PC-9 (cell line): ENCODE data around the gene GRID2. TPM values are rescaled to one million over a fixed set of nuclear protein-coding genes. Genes with fewer than 3 reads are reported as not detected.
"Not testable (repeated sequence)": the region's sequence is repeated elsewhere in the genome, so short reads cannot be mapped to it uniquely, and the experiment has no call there.

Source experiments
- BruUV-seq: library from RNA; stranded (reverse); fragments of 400-500 nt; replicated peaks from 2 replicates; lab custom pipeline; 2021; lab: Mats Ljungman, UMichigan
- CTCF ChIA-PET: fragments of 300-600 bp; sonication (Branson Sonifier 250); formaldehyde crosslinking; loops from one replicate; lab custom pipeline; 2022; ENCODE audit warnings: antibody characterized with exemption; lab: Charles Lee
- POLR2A ChIA-PET: fragments of 300-600 bp; sonication (Branson Sonifier 250); formaldehyde crosslinking; loops from one replicate; lab custom pipeline; 2022; ENCODE audit warnings: antibody characterized with exemption; ENCODE audit not compliant: unreplicated experiment; lab: Charles Lee
- DNase-seq, 2 experiments: peaks; one replicate each; pipeline versions ENCODE4 v3.0.0 to v3.0.0-alpha.2; 2015 to 2022; ENCODE audit warnings: mixed read lengths in 1 of 2
- H2AFZ ChIP-seq: fragments of 200-600 bp; sonication (generic); 2 replicates; pipeline ENCODE4 v1.8.1; 2017; ENCODE audit warnings: antibody characterized with exemption
- H3F3A ChIP-seq: fragments of 200-600 bp; sonication (generic); 2 replicates; pipeline ENCODE4 v1.8.1; 2017; ENCODE audit warnings: antibody characterized with exemption, mild to moderate bottlenecking, low read depth; ENCODE audit not compliant: insufficient read depth
- H3K27ac ChIP-seq: fragments of 200-600 bp; sonication (generic); 2 replicates; pipeline ENCODE4 v1.6.1; 2016; ENCODE audit warnings: mixed run types
- H3K27me3 ChIP-seq: fragments of 200-600 bp; sonication (generic); 2 replicates; pipeline ENCODE4 v1.6.1; 2016; ENCODE audit warnings: low read depth, mixed run types; ENCODE audit not compliant: insufficient read depth
- H3K36me3 ChIP-seq: fragments of 200-600 bp; sonication (generic); 2 replicates; pipeline ENCODE4 v1.6.1; 2016; ENCODE audit warnings: low read depth, mixed run types
- H3K4me1 ChIP-seq: fragments of 200-600 bp; sonication (generic); replicated peaks from 2 replicates; pipeline ENCODE4 v1.6.1; 2016; ENCODE audit warnings: mixed run types; ENCODE audit not compliant: insufficient read depth
- H3K4me2 ChIP-seq: fragments of 200-600 bp; sonication (generic); 2 replicates; pipeline ENCODE4 v1.6.1; 2017; ENCODE audit warnings: mixed run types
- H3K4me3 ChIP-seq: fragments of 200-600 bp; sonication (generic); 2 replicates; pipeline ENCODE4 v1.6.1; 2016; ENCODE audit warnings: mixed run types
- H3K79me2 ChIP-seq: fragments of 200-600 bp; sonication (generic); 2 replicates; pipeline ENCODE4 v1.6.1; 2017; ENCODE audit warnings: low read depth, mixed run types
- H3K9me2 ChIP-seq: fragments of 200-600 bp; sonication (generic); 2 replicates; pipeline ENCODE4 v1.8.1; 2017; ENCODE audit warnings: mild to moderate bottlenecking; ENCODE audit not compliant: insufficient read depth
- H3K9me3 ChIP-seq: fragments of 200-600 bp; sonication (generic); 2 replicates; pipeline ENCODE4 v1.8.1; 2016; ENCODE audit warnings: low read depth; ENCODE audit not compliant: insufficient read depth
- H4K20me1 ChIP-seq: fragments of 200-600 bp; sonication (generic); 2 replicates; pipeline ENCODE4 v1.8.1; 2017; ENCODE audit not compliant: insufficient read depth
- EZH2 ChIP-seq: fragments of 200-600 bp; sonication (generic); IDR thresholded peaks from 2 replicates; pipeline ENCODE4 v1.8.0; 2017; ENCODE audit warnings: antibody characterized with exemption, low read depth
- intact Hi-C: fragments of 100-400 bp; cut with micrococcal nuclease; formaldehyde crosslinking; loops from one replicate; pipeline ENCODE4 v1.10.0; 2022; ENCODE audit not compliant: unreplicated experiment
- total RNA-seq: library from RNA; stranded (reverse); gene quantifications from 2 replicates; pipeline ENCODE4 v1.2.3, GENCODE V29; 2021
- TF ChIP-seq, protein P1 (sequence below): fragments of 200-600 bp; sonication (generic); conservative IDR thresholded peaks from 2 replicates; pipeline ENCODE4 v1.6.1; 2017; ENCODE audit warnings: mixed run types, antibody characterized with exemption, mild to moderate bottlenecking, moderate library complexity

GRID2 gene
- total RNA-seq, 1 experiment from 2014 or later: not detected

DNA sequence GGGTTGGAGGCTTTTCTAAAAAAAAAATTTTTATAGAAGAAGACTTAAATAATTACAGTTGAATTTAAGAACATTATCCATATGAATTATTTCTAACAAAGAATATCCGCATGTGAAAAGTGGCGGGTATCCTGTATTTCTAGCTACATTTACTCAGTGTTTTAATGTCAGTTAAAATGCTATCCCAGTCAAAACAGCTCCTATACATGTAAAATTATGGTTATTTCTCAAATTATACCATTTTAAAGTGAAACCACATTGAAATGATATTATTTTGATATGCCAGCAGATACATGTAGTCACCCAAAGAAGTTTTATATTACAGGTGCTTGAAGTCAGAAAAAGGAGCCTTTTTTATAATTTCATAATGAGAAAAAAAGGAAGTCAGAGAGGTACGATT lies 1356.3 kb downstream of the GRID2 start:
- no peaks in the 10 kb centered on the region for H3K79me2 ChIP-seq
- H3K4me2 ChIP-seq: no peak overlapping the region
- H3K4me3 ChIP-seq: no peak overlapping the region
- H3K36me3 ChIP-seq: no peaks in the 10 kb centered on the region
- TF ChIP-seq, protein P1, sequence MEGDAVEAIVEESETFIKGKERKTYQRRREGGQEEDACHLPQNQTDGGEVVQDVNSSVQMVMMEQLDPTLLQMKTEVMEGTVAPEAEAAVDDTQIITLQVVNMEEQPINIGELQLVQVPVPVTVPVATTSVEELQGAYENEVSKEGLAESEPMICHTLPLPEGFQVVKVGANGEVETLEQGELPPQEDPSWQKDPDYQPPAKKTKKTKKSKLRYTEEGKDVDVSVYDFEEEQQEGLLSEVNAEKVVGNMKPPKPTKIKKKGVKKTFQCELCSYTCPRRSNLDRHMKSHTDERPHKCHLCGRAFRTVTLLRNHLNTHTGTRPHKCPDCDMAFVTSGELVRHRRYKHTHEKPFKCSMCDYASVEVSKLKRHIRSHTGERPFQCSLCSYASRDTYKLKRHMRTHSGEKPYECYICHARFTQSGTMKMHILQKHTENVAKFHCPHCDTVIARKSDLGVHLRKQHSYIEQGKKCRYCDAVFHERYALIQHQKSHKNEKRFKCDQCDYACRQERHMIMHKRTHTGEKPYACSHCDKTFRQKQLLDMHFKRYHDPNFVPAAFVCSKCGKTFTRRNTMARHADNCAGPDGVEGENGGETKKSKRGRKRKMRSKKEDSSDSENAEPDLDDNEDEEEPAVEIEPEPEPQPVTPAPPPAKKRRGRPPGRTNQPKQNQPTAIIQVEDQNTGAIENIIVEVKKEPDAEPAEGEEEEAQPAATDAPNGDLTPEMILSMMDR: no peak
- no peak overlapping the region for H2AFZ ChIP-seq
- intact Hi-C loops: no loop called here
- DNase-seq: no peak
- H3K9me2 ChIP-seq: no peaks in the 10 kb centered on the region
- no peaks in the 10 kb centered on the region for H3K27me3 ChIP-seq
- no peaks in the 10 kb centered on the region for H4K20me1 ChIP-seq
- H3K9me3 ChIP-seq: no peaks in the 10 kb centered on the region
- ChIA-PET POLR2A (no interaction called here), CTCF (no interaction called here)
- no peaks in the 10 kb centered on the region for H3K4me1 ChIP-seq
- H3K27ac ChIP-seq: no peak overlapping the region
- H3F3A ChIP-seq: no peaks in the 10 kb centered on the region
- no TSS peak for BruUV-seq

DNA sequence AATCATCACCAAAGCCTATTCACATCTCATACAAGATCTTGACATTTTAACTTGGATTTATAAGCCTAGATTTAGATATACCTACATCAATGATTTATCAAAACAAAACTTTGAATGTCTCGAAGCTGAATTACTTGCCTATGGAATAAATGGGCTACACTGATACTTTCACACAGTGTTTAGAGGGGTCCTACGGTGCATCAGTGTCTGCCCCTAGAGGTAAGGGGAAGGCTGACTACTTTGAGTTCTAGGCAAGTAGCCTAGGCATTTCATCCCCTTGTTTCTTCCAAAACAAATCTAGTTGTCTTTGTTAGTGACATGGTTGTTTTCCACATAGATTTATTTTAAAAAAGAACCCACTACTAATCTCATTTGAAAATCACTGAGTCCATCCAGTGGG lies 1366.7 kb downstream of the GRID2 start:
- H3K27me3 ChIP-seq: no peaks in the 10 kb centered on the region
- no peaks in the 10 kb centered on the region for H3K79me2 ChIP-seq
- no peak overlapping the region for H3K4me2 ChIP-seq
- POLR2A ChIA-PET: no interaction called here
- H3K4me1 ChIP-seq: no peaks in the 10 kb centered on the region
- DNase-seq: no peak
- TF ChIP-seq, protein P1: no peak
- no peak for TF ChIP-seq EZH2
- no TSS peak for BruUV-seq
- CTCF ChIA-PET: no interaction called here
- H3K36me3 ChIP-seq: no peaks in the 10 kb centered on the region
- H3K4me3 ChIP-seq: no peak overlapping the region
- H3F3A ChIP-seq: no peaks in the 10 kb centered on the region
- H3K9me2 ChIP-seq: no peaks in the 10 kb centered on the region
- no peaks in the 10 kb centered on the region for H4K20me1 ChIP-seq
- intact Hi-C loops: no loop called here
- H3K27ac ChIP-seq: no peak overlapping the region
- no peak overlapping the region for H2AFZ ChIP-seq
- no peaks in the 10 kb centered on the region for H3K9me3 ChIP-seq

DNA sequence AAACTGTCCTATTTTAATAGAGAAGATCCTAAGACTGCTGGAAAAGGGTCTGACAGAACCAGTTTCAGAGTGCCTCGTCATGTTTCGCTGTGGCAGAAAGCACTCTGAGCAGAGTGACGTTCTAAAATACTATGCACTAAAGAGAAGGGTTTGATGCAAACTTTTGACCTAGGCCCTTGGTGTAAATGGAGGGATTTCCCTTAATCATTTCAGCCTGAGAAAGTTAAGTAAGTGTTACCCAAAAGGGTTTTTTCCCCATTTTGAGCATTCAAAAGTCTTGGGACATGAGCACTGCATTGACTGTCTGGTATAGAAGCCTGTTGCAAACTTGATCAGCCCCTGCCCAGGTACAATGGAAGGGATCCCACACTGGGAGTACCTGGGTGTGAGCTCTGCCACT lies 1367.3 kb downstream of the GRID2 start:
- Histone ChIP-seq H3K4me1 (no peaks in the 10 kb centered on the region), H3F3A (no peaks in the 10 kb centered on the region), H3K27me3 (no peaks in the 10 kb centered on the region), H4K20me1 (no peaks in the 10 kb centered on the region), H3K36me3 (no peaks in the 10 kb centered on the region), H3K4me3 (no peak overlapping the region), H3K79me2 (no peaks in the 10 kb centered on the region), H2AFZ (no peak overlapping the region), H3K9me3 (no peaks in the 10 kb centered on the region), H3K4me2 (no peak overlapping the region), H3K27ac (no peak overlapping the region), H3K9me2 (no peaks in the 10 kb centered on the region)
- ChIA-PET POLR2A (no interaction called here), CTCF (no interaction called here)
- no peak for TF ChIP-seq EZH2
- TF ChIP-seq, protein P1: no peak
- BruUV-seq: no TSS peak
- no peak for DNase-seq
- intact Hi-C loops: no loop called here

DNA sequence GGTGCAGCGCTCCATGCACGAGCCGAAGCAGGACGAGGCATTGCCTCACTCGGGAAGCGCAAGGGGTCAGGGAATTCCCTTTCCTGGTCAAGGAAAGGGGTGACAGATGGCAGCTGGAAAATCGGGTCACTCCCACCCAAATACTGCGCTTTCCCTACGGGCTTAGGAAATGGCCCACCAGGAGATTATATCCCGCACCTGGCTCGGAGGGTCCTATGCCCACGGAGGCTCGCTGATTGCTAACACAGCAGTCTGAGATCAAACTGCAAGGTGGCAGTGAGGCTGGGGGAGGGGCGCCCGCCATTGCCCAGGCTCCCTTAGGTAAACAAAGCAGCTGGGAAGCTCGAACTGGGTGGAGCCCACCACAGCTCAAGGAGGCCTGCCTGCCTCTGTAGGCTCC lies 1373.2 kb downstream of the GRID2 start:
- H3F3A ChIP-seq, H3K36me3 ChIP-seq, intact Hi-C loops, BruUV-seq, H3K9me2 ChIP-seq, H3K27ac ChIP-seq, H3K4me2 ChIP-seq, H3K9me3 ChIP-seq, H3K4me1 ChIP-seq, H3K27me3 ChIP-seq, H4K20me1 ChIP-seq, DNase-seq, POLR2A ChIA-PET, H3K79me2 ChIP-seq, H2AFZ ChIP-seq, CTCF ChIA-PET, H3K4me3 ChIP-seq: not testable (repeated sequence)
